ENCODE data around the gene GPR78.

GPR78 gene

DNA sequence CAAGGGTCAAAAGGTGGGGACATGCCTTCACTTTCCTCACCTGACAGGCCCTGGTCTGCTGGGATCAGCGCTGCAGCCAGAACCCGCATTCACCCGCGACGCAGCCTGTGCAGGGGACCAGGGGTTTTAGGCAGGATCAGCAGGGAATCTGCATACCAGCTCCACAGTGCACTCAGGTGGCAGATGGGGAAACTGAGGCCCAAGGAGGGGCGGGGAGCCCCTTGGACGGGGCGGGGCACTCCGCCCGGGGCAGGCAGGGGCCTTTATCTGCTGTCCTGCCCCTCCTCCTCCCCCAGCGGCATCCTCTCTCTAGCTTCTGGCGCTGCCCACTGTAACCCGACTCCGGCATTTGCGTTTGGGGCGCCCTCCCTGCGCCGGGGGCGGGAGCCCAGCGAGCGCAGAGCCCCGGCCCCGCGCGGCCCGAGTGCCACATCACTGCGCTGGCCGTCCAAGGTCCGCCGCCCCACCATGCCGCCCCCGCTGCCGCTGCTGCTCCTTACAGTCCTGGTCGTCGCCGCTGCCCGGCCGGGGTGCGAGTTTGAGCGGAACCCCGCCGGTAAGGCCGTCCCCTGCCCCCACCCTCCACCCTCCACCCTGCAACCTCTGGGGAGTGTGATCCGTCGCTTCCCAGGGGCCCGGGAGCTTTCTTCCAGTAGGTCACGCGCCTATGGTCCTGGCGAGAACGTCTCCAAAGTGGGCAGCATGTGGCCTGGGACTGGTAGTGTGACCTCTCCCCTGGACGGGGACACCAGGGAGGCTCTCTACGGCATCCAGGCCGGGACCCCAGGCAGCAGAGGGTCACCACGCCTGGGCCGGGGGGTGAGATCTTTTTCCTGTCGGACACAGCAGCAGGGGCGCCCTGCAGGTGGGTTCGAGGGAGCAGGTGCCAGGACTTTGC is 12.4 kb downstream of the GPR78 start, which contains the start of gene CPZ:
CPZ (plus strand) TSS at position 400 of the 898 bp plus-strand sequence; CDS start at position 469, 69 bp downstream.
- H3K4me1 Mint-ChIP-seq (ENCODE audit: low read depth): no peaks in the 10 kb centered on the region
- H3K36me3 Mint-ChIP-seq (ENCODE audit: low read depth): no peaks in the 10 kb centered on the region
- H3K9me3 Mint-ChIP-seq: no peaks in the 10 kb centered on the region
- H3K27ac Mint-ChIP-seq: no peak within 1 kb of the TSS
- peaks cover 25% of the 10 kb centered on the region for H3K27me3 Mint-ChIP-seq (ENCODE audit: low read depth)
- no peak within 1 kb of the TSS for H3K4me3 Mint-ChIP-seq

DNA sequence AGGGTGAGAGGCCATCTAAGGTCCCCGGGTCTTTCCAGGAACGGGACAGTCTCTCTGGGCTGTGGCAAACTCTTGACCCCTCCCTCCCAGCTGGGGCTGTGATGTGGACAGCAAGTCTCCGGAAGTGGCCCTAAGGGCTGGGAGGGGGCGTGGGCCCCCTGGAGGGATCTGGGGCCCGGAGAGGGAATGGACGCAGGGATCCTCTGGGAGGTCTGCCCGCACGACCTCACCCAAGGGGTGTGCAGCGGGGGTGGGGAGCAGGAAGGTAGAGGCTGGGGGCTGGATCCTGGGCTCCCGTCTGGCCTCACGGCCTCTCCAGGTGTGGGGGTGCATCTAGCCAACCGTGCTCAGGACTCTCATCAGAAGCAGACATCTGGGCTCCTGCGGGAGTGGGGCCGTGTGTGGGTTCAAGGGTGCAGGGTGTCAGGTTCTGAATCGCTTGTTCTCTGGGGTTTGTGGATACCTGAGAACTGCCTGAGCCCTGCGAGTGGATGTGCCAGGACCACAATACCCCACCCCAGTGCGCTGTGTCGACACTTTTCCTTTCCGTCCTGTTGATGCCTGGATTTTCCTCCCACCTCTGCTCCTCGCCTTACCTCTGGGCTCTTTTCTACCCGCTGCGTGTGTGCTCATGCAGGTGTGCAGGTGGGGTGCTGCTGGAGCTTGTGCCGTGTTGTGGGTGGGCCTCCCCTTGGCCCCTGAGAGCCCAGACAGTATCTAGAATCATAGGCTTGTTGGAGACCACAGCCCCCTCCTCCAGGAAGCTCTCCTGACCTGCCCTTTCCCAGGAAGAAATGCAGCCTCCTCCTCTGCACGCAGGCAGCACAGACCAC is 13.3 kb downstream of the GPR78 start:
- Mint-ChIP-seq H3K4me1 (ENCODE audit: low read depth) (no peaks in the 10 kb centered on the region), H3K27me3 (ENCODE audit: low read depth) (peaks cover 25% of the 10 kb centered on the region), H3K36me3 (ENCODE audit: low read depth) (no peaks in the 10 kb centered on the region), H3K27ac (no peak overlapping the region), H3K9me3 (no peaks in the 10 kb centered on the region), H3K4me3 (no peak overlapping the region)

- Mint-ChIP-seq H3K4me1 (ENCODE audit: low read depth) (peaks cover under 1% of the 10 kb centered on the region), H3K27me3 (ENCODE audit: low read depth) (peaks cover 25% of the 10 kb centered on the region), H3K4me3 (no peak overlapping the region)
These were observed 14.2 kb downstream of the GPR78 start for GRCh38 chr4:8594097-8595038.

DNA sequence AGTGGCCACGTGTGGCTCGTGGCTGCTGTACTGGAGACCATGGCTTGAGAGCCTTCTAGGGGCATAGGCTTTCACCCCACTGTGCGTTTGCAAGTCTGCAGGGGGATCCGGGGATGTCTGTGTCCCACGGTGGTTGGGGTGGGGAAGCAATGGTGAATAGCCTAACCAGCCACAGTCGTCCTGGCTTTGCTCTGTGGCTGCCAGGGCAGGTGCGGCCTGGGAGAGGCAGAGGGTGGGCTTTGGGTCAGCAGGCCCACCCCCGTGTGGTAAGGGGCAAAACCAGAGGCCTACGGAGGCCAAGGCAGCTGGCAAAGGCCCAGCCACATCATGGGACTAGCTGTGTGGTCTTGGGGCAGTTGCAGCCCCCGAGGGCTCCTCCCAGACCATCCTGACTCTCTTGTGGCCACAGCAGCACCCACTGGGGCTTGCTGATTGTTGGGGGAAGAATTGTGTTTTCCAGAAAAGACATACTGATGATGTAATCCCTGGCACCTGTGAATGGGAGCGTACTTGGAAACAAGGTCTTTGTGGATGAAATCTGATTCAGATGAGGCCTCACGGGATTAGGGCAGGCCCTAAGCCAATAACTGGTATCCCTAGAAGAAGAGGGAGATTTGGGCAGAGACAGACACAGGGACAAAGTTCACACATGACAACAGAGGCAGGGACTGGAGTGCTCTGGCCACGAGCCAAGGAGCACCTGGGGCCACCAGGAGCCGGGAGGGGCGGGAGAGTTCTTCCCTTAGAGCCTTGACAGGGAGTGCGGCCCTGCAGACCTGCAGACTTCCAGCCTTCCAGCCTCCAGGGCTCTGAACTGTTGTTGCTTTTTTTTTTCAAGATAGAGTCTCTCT is 15.3 kb downstream of the GPR78 start:
- Mint-ChIP-seq H3K27ac (no peak overlapping the region), H3K4me3 (no peak overlapping the region), H3K9me3 (no peaks in the 10 kb centered on the region), H3K27me3 (ENCODE audit: low read depth) (peaks cover 25% of the 10 kb centered on the region), H3K4me1 (ENCODE audit: low read depth) (peaks cover 1% of the 10 kb centered on the region), H3K36me3 (ENCODE audit: low read depth) (no peaks in the 10 kb centered on the region)

More at GRCh38 chr4:8594097-8595038, 14.2 kb downstream of the GPR78 start:
- H3K36me3 Mint-ChIP-seq (ENCODE audit: low read depth): no peaks in the 10 kb centered on the region
- H3K27ac Mint-ChIP-seq: no peak overlapping the region
- no peaks in the 10 kb centered on the region for H3K9me3 Mint-ChIP-seq

DNA sequence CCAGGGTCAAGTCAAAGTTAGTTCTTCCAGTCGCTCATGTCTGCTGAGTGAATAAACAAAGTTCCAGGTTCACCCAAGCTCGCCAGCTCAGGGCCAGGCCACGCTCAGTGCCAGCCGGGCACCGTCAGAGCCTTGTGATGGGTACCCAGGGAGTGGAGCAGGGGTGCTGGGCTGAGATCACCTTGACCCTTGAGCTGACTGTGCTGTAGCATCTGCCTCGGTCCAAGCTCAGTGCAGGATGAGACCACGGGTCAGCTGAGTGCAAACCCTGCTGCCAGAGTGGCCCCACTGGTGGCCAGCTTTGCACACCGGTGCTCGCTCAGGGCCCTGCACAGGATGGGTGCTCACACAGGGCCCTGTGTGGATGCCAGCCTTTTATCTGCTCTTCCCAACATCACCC is 16.7 kb downstream of the GPR78 start:
- peaks cover 1% of the 10 kb centered on the region for H3K4me1 Mint-ChIP-seq (ENCODE audit: low read depth)
- peaks cover 18% of the 10 kb centered on the region for H3K27me3 Mint-ChIP-seq (ENCODE audit: low read depth)
- no peaks in the 10 kb centered on the region for H3K9me3 Mint-ChIP-seq
- H3K27ac Mint-ChIP-seq: no peak overlapping the region
- no peak overlapping the region for H3K4me3 Mint-ChIP-seq
- no peaks in the 10 kb centered on the region for H3K36me3 Mint-ChIP-seq (ENCODE audit: low read depth)

DNA sequence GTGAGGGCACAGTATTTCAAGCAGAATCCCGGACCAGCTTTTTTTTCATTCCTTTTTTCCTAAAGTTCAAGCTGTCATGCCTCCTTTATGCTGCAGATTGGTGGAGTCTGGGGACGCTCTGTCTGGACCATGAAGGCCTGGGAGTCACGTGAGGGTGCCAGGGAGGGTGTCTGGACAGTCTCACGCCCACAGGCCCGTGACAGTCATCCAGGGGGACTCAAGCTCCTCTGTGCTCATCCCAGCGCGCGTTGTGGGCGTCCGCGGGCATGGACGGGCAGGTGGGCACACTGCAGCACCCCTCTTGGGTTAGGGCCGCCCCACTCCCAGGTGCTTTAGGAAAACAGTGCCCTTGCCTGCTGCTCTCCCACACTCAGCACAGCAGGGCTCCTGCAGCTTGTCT is 17.1 kb downstream of the GPR78 start:
- no peaks in the 10 kb centered on the region for H3K9me3 Mint-ChIP-seq
- no peak overlapping the region for H3K4me3 Mint-ChIP-seq
- peaks cover 13% of the 10 kb centered on the region for H3K27me3 Mint-ChIP-seq (ENCODE audit: low read depth)
- H3K4me1 Mint-ChIP-seq (ENCODE audit: low read depth): peaks cover 1% of the 10 kb centered on the region
- no peaks in the 10 kb centered on the region for H3K36me3 Mint-ChIP-seq (ENCODE audit: low read depth)
- no peak overlapping the region for H3K27ac Mint-ChIP-seq

- Mint-ChIP-seq H3K36me3 (ENCODE audit: low read depth) (no peaks in the 10 kb centered on the region), H3K9me3 (no peaks in the 10 kb centered on the region), H3K4me1 (ENCODE audit: low read depth) (peaks cover 1% of the 10 kb centered on the region), H3K27ac (no peak overlapping the region), H3K27me3 (ENCODE audit: low read depth) (peaks cover 13% of the 10 kb centered on the region), H3K4me3 (no peak overlapping the region)
These were observed 17.6 kb downstream of the GPR78 start for GRCh38 chr4:8597791-8598190.

GRCh38 chr4:8598391-8599090 is 18.3 kb downstream of the GPR78 start:
- H3K36me3 Mint-ChIP-seq (ENCODE audit: low read depth): no peaks in the 10 kb centered on the region
- H3K27me3 Mint-ChIP-seq (ENCODE audit: low read depth): peaks cover 10% of the 10 kb centered on the region
- H3K4me3 Mint-ChIP-seq: no peak overlapping the region
- H3K9me3 Mint-ChIP-seq: no peaks in the 10 kb centered on the region
- peaks cover 1% of the 10 kb centered on the region for H3K4me1 Mint-ChIP-seq (ENCODE audit: low read depth)
- no peak overlapping the region for H3K27ac Mint-ChIP-seq

- Mint-ChIP-seq H3K27me3 (ENCODE audit: low read depth) (peaks cover 5% of the 10 kb centered on the region), H3K27ac (no peak overlapping the region), H3K9me3 (no peaks in the 10 kb centered on the region), H3K4me3 (no peak overlapping the region), H3K4me1 (ENCODE audit: low read depth) (peaks cover 1% of the 10 kb centered on the region), H3K36me3 (ENCODE audit: low read depth) (no peaks in the 10 kb centered on the region)
These were observed 18.9 kb downstream of the GPR78 start for GRCh38 chr4:8599091-8599460.

DNA sequence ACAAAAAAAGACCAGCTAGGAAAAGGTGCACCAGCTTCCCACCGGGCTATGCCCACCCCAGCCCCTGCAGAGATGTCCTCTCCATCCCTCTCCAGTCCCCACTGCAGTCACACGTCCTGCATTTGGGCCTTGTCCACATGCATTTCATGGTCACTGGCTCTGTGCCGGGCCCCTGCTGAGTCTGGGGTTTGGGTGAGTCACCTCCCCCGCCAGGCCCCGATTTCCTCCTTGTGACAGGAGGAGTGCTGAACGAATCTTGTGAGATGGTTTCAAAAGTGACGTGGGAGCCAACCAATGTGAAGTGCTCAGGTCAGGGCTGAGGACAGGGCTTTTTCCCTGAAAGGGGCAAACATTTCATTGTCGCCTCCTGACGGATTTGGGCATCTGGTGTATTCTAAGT is 19.5 kb downstream of the GPR78 start:
- H3K27me3 Mint-ChIP-seq (ENCODE audit: low read depth): no peaks in the 10 kb centered on the region
- H3K27ac Mint-ChIP-seq: no peak overlapping the region
- H3K4me1 Mint-ChIP-seq (ENCODE audit: low read depth): peaks cover 1% of the 10 kb centered on the region
- no peaks in the 10 kb centered on the region for H3K9me3 Mint-ChIP-seq
- H3K36me3 Mint-ChIP-seq (ENCODE audit: low read depth): no peaks in the 10 kb centered on the region
- no peak overlapping the region for H3K4me3 Mint-ChIP-seq

DNA sequence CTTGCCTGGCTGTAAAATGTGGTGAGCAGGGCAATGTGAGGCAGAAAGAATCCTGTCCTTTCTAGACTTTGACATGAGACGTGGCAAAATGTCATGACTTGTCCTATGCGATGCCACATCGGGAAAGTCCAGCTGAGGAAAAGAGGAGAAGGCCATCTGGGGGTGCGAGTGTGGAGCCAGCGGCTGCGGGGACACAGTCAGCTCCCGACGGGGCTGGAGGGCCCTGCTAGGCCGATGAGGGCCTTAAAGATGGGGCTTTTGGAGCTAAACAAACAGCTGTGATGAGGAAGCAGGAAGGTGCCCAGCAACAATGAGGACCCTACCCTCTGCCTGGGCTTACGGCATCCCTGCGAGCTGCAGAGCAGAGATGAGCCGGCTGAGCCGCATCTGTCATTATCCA is 20.1 kb downstream of the GPR78 start:
- Mint-ChIP-seq H3K4me1 (ENCODE audit: low read depth) (peaks cover 1% of the 10 kb centered on the region), H3K36me3 (ENCODE audit: low read depth) (no peaks in the 10 kb centered on the region), H3K9me3 (no peaks in the 10 kb centered on the region), H3K27me3 (ENCODE audit: low read depth) (no peaks in the 10 kb centered on the region), H3K27ac (no peak overlapping the region), H3K4me3 (no peak overlapping the region)

- Mint-ChIP-seq H3K9me3 (no peaks in the 10 kb centered on the region), H3K27me3 (ENCODE audit: low read depth) (no peaks in the 10 kb centered on the region), H3K4me1 (ENCODE audit: low read depth) (peaks cover 1% of the 10 kb centered on the region), H3K27ac (no peak overlapping the region), H3K4me3 (no peak overlapping the region), H3K36me3 (ENCODE audit: low read depth) (no peaks in the 10 kb centered on the region)
These were observed 20.5 kb downstream of the GPR78 start for GRCh38 chr4:8600686-8601085.

GRCh38 chr4:8601086-8601485 is 20.9 kb downstream of the GPR78 start:
- no peaks in the 10 kb centered on the region for H3K9me3 Mint-ChIP-seq
- no peaks in the 10 kb centered on the region for H3K27me3 Mint-ChIP-seq (ENCODE audit: low read depth)
- H3K4me1 Mint-ChIP-seq (ENCODE audit: low read depth): peaks cover 1% of the 10 kb centered on the region
- no peak overlapping the region for H3K4me3 Mint-ChIP-seq
- H3K36me3 Mint-ChIP-seq (ENCODE audit: low read depth): no peaks in the 10 kb centered on the region
- H3K27ac Mint-ChIP-seq: no peak overlapping the region

Measured in T-helper 1 cell treated with Interleukin-12 subunit alpha and Interleukin-12 subunit beta and Interleukin-4 antibody, amounts not matched to agents 30 μg/mL and 1 μg/mL, for 36 hours (primary cell).